ENCODE data around the gene SLC38A1. TPM values are rescaled to one million over a fixed set of nuclear protein-coding genes. Genes with fewer than 3 reads are reported as not detected.
"Not testable (repeated sequence)": the region's sequence is repeated elsewhere in the genome, so short reads cannot be mapped to it uniquely, and the experiment has no call there.

SLC38A1 gene
- total RNA-seq, 2 experiments from 2014 or later = 142 TPM

- no peak overlapping the region for H3K27ac Mint-ChIP-seq
- H3K4me3 Mint-ChIP-seq = no peak overlapping the region
- CTCF ChIA-PET = interaction anchor here (1.1 to 1.7 kb wide), 2 partner anchors 64 to 65 kb away, joined by 3 read pairs; partner anchors contain the start of gene SLC38A1
These were observed 63.5 kb downstream of the SLC38A1 start for GRCh38 chr12:46205294-46205693.

GRCh38 chr12:46201284-46201789, 67.5 kb downstream of the SLC38A1 start:
- no peaks in the 10 kb centered on the region for H3K27me3 Mint-ChIP-seq

More at GRCh38 chr12:46205294-46205693, 63.5 kb downstream of the SLC38A1 start:
- Mint-ChIP-seq H3K4me1 (ENCODE audit: low read depth) (peaks cover 31% of the 10 kb centered on the region), H3K9me3 (no peaks in the 10 kb centered on the region), H3K36me3 (peaks cover 71% of the 10 kb centered on the region), H3K27me3 (no peaks in the 10 kb centered on the region)
- no peak for DNase-seq
- intact Hi-C loops (cut with micrococcal nuclease) = no loop called here
- POLR2A ChIA-PET = no interaction called here

GRCh38 chr12:46200551-46200950, 68.3 kb downstream of the SLC38A1 start:
- Mint-ChIP-seq H3K36me3 (peaks cover 74% of the 10 kb centered on the region), H3K4me3 (no peak overlapping the region), H3K4me1 (ENCODE audit: low read depth) (peaks cover 3% of the 10 kb centered on the region), H3K9me3 (no peaks in the 10 kb centered on the region), H3K27ac (no peak overlapping the region), H3K27me3 (no peaks in the 10 kb centered on the region)
- intact Hi-C loops (cut with micrococcal nuclease) = no loop called here
- ChIA-PET POLR2A (no interaction called here), CTCF (interaction anchor here (2.3 kb wide), 1 partner anchor 76 kb away, joined by 9 read pairs; no protein-coding TSS in a partner anchor)
- no peak for DNase-seq

More at GRCh38 chr12:46201284-46201789, 67.5 kb downstream of the SLC38A1 start:
- CTCF ChIA-PET = no interaction called here
- Mint-ChIP-seq H3K4me1 (ENCODE audit: low read depth) (peaks cover 4% of the 10 kb centered on the region), H3K36me3 (peaks cover 73% of the 10 kb centered on the region), H3K4me3 (no peak overlapping the region), H3K9me3 (no peaks in the 10 kb centered on the region), H3K27ac (no peak overlapping the region)
- intact Hi-C loops (cut with micrococcal nuclease) = no loop called here
- POLR2A ChIA-PET = no interaction called here
- DNase-seq = no peak

GRCh38 chr12:46198913-46199312, 69.9 kb downstream of the SLC38A1 start:
- ChIA-PET CTCF (interaction anchor here (0.6 to 2.3 kb wide), 2 partner anchors 68 to 74 kb away, joined by 3 to 9 read pairs; no protein-coding TSS in a partner anchor), POLR2A (interaction anchor here (1.4 to 1.8 kb wide), 2 partner anchors 16 to 71 kb away, joined by 5 to 6 read pairs; no protein-coding TSS in a partner anchor)
- DNase-seq = no peak
- Mint-ChIP-seq H3K27ac (peak overlapping the region; percentile 40), H3K4me3 (no peak overlapping the region), H3K27me3 (no peaks in the 10 kb centered on the region), H3K36me3 (peaks cover 78% of the 10 kb centered on the region), H3K9me3 (peaks cover 5% of the 10 kb centered on the region), H3K4me1 (ENCODE audit: low read depth) (peaks cover 4% of the 10 kb centered on the region)
- intact Hi-C loops (cut with micrococcal nuclease) = no loop called here

- DNase-seq = no peak
- Mint-ChIP-seq H3K36me3 (peaks cover 80% of the 10 kb centered on the region), H3K27me3 (no peaks in the 10 kb centered on the region), H3K4me1 (ENCODE audit: low read depth) (peaks cover 8% of the 10 kb centered on the region), H3K27ac (peak overlapping the region; percentile 28), H3K4me3 (no peak overlapping the region), H3K9me3 (peaks cover 13% of the 10 kb centered on the region)
- ChIA-PET POLR2A (interaction anchor here (0.6 kb wide), 1 partner anchor 35 kb away, joined by 5 read pairs; no protein-coding TSS in a partner anchor), CTCF (no interaction called here)
- intact Hi-C loops (cut with micrococcal nuclease) = no loop called here
These were observed 71.0 kb downstream of the SLC38A1 start for GRCh38 chr12:46197883-46198282.

- H3K4me3 Mint-ChIP-seq; H3K27me3 Mint-ChIP-seq; CTCF ChIA-PET; intact Hi-C loops (cut with micrococcal nuclease); POLR2A ChIA-PET; DNase-seq: not testable (repeated sequence)
- peaks cover 31% of the 10 kb centered on the region for H3K4me1 Mint-ChIP-seq (ENCODE audit: low read depth)
- H3K36me3 Mint-ChIP-seq = peaks cover 74% of the 10 kb centered on the region
- peaks cover 21% of the 10 kb centered on the region for H3K9me3 Mint-ChIP-seq
- H3K27ac Mint-ChIP-seq = peak overlapping the region; percentile 51
These were observed 78.3 kb downstream of the SLC38A1 start for GRCh38 chr12:46190533-46190932.

- Mint-ChIP-seq H3K27me3 (no peaks in the 10 kb centered on the region), H3K4me1 (ENCODE audit: low read depth) (peaks cover 23% of the 10 kb centered on the region), H3K36me3 (peaks cover 53% of the 10 kb centered on the region), H3K9me3 (peaks cover 11% of the 10 kb centered on the region), H3K27ac (peak overlapping the region; percentile 73), H3K4me3 (no peak overlapping the region)
- POLR2A ChIA-PET = no interaction called here
- no peak for DNase-seq
- intact Hi-C loops (cut with micrococcal nuclease) = no loop called here
- CTCF ChIA-PET = interaction anchor here (1.2 kb wide), 1 partner anchor 884 kb away, joined by 3 read pairs; no protein-coding TSS in a partner anchor
These were observed 80.7 kb downstream of the SLC38A1 start for GRCh38 chr12:46188170-46188569.

GRCh38 chr12:46187023-46187422, 81.8 kb downstream of the SLC38A1 start:
- Mint-ChIP-seq H3K4me1 (ENCODE audit: low read depth) (peaks cover 23% of the 10 kb centered on the region), H3K4me3 (no peak overlapping the region), H3K36me3 (peaks cover 46% of the 10 kb centered on the region), H3K27me3 (no peaks in the 10 kb centered on the region), H3K9me3 (peaks cover 5% of the 10 kb centered on the region), H3K27ac (peak overlapping the region; percentile 73)
- intact Hi-C loops (cut with micrococcal nuclease) = no loop called here
- ChIA-PET CTCF (interaction anchor here (0.8 kb wide), 1 partner anchor 1582 kb away, joined by 3 read pairs; no protein-coding TSS in a partner anchor), POLR2A (no interaction called here)
- DNase-seq = no peak

GRCh38 chr12:46186088-46186487, 82.8 kb downstream of the SLC38A1 start:
- Mint-ChIP-seq H3K4me3 (no peak overlapping the region), H3K4me1 (ENCODE audit: low read depth) (peaks cover 17% of the 10 kb centered on the region), H3K27me3 (no peaks in the 10 kb centered on the region), H3K36me3 (peaks cover 36% of the 10 kb centered on the region), H3K9me3 (peaks cover 3% of the 10 kb centered on the region), H3K27ac (no peak overlapping the region)
- ChIA-PET POLR2A (no interaction called here), CTCF (interaction anchor here (2.1 kb wide), 1 partner anchor 117 kb away, joined by 5 read pairs; no protein-coding TSS in a partner anchor)
- no peak for DNase-seq
- intact Hi-C loops (cut with micrococcal nuclease) = no loop called here

- no peaks in the 10 kb centered on the region for H3K27me3 Mint-ChIP-seq
- peaks cover 32% of the 10 kb centered on the region for H3K36me3 Mint-ChIP-seq
- H3K4me1 Mint-ChIP-seq (ENCODE audit: low read depth) = peaks cover 17% of the 10 kb centered on the region
- H3K27ac Mint-ChIP-seq = peak overlapping the region; percentile 57
- no peaks in the 10 kb centered on the region for H3K9me3 Mint-ChIP-seq
- intact Hi-C loops (cut with micrococcal nuclease) = no loop called here
- H3K4me3 Mint-ChIP-seq = no peak overlapping the region
- no peak for DNase-seq
- ChIA-PET POLR2A (no interaction called here), CTCF (interaction anchor here (2.1 kb wide), 1 partner anchor 117 kb away, joined by 5 read pairs; no protein-coding TSS in a partner anchor)
These were observed 83.2 kb downstream of the SLC38A1 start for GRCh38 chr12:46185686-46186085.

- peaks cover 26% of the 10 kb centered on the region for H3K36me3 Mint-ChIP-seq
- peak overlapping the region; percentile 57 for H3K27ac Mint-ChIP-seq
- intact Hi-C loops (cut with micrococcal nuclease) = no loop called here
- H3K4me1 Mint-ChIP-seq (ENCODE audit: low read depth) = peaks cover 19% of the 10 kb centered on the region
- no peaks in the 10 kb centered on the region for H3K27me3 Mint-ChIP-seq
- CTCF ChIA-PET = interaction anchor here (1.1 to 2.1 kb wide), 2 partner anchors 114 to 118 kb away, joined by 3 to 5 read pairs; no protein-coding TSS in a partner anchor
- DNase-seq = no peak
- POLR2A ChIA-PET = no interaction called here
- H3K9me3 Mint-ChIP-seq = no peaks in the 10 kb centered on the region
- H3K4me3 Mint-ChIP-seq = no peak overlapping the region
These were observed 83.8 kb downstream of the SLC38A1 start for GRCh38 chr12:46184798-46185595.

GRCh38 chr12:46183112-46183511, 85.7 kb downstream of the SLC38A1 start:
- Mint-ChIP-seq H3K9me3 (no peaks in the 10 kb centered on the region), H3K4me1 (ENCODE audit: low read depth) (peaks cover 29% of the 10 kb centered on the region), H3K27ac (no peak overlapping the region), H3K4me3 (no peak overlapping the region), H3K36me3 (peaks cover 13% of the 10 kb centered on the region), H3K27me3 (no peaks in the 10 kb centered on the region)
- no peak for DNase-seq
- CTCF ChIA-PET = no interaction called here
- POLR2A ChIA-PET = no interaction called here
- intact Hi-C loops (cut with micrococcal nuclease) = no loop called here

Measured in activated CD4-positive, alpha-beta memory T cell treated with anti-CD3 and anti-CD28 coated beads for 36 hours (primary cell).